Activated CD4-positive, alpha-beta memory T cell treated with anti-CD3 and anti-CD28 coated beads for 36 hours (primary cell): ENCODE results near the gene MAMDC4. TPM values are rescaled to one million over a fixed set of nuclear protein-coding genes. Genes with fewer than 3 reads are reported as not detected.
"Not testable (repeated sequence)": the region's sequence is repeated elsewhere in the genome, so short reads cannot be mapped to it uniquely, and the experiment has no call there.

ENCODE experiments used
- CTCF ChIA-PET: fragments of 350-600 bp; sonication (Branson Sonifier 250); formaldehyde crosslinking; loops from one replicate; lab custom pipeline; 2021; ENCODE audit warnings: antibody characterized with exemption, inconsistent platforms; lab: Charles Lee
- POLR2A ChIA-PET: fragments of 350-600 bp; sonication (Branson Sonifier 250); formaldehyde crosslinking; loops from one replicate; lab custom pipeline; 2021; ENCODE audit warnings: antibody characterized with exemption; lab: Charles Lee
- DNase-seq: peaks from one replicate; pipeline ENCODE4 v3.0.0-alpha.2; 2020
- H3K27ac Mint-ChIP-seq: one replicate; pipeline ENCODE4 v1.8.0; 2021; ENCODE audit warnings: mixed read lengths
- H3K27me3 Mint-ChIP-seq: one replicate; pipeline ENCODE4 v1.8.0; 2021; ENCODE audit warnings: mixed read lengths
- H3K36me3 Mint-ChIP-seq: one replicate; pipeline ENCODE4 v1.8.0; 2021; ENCODE audit warnings: mixed read lengths
- H3K4me1 Mint-ChIP-seq: one replicate; pipeline ENCODE4 v1.8.0; 2021; ENCODE audit warnings: low read depth, mixed read lengths
- H3K4me3 Mint-ChIP-seq: one replicate; pipeline ENCODE4 v1.8.0; 2021; ENCODE audit warnings: mild to moderate bottlenecking, mixed read lengths
- H3K9me3 Mint-ChIP-seq: one replicate; pipeline ENCODE4 v1.8.0; 2021; ENCODE audit warnings: mixed read lengths
- intact Hi-C: fragments of 100-400 bp; cut with micrococcal nuclease; formaldehyde crosslinking; loops from one replicate; pipeline ENCODE4 v1.15.1; 2023
- total RNA-seq, 2 experiments: library from RNA; stranded (reverse); gene quantifications; one replicate each; pipeline ENCODE4 v1.2.3, GENCODE V29; 2021

Gene MAMDC4
- total RNA-seq, 2 experiments from 2014 or later: 13.0 to 14.3 TPM

DNA sequence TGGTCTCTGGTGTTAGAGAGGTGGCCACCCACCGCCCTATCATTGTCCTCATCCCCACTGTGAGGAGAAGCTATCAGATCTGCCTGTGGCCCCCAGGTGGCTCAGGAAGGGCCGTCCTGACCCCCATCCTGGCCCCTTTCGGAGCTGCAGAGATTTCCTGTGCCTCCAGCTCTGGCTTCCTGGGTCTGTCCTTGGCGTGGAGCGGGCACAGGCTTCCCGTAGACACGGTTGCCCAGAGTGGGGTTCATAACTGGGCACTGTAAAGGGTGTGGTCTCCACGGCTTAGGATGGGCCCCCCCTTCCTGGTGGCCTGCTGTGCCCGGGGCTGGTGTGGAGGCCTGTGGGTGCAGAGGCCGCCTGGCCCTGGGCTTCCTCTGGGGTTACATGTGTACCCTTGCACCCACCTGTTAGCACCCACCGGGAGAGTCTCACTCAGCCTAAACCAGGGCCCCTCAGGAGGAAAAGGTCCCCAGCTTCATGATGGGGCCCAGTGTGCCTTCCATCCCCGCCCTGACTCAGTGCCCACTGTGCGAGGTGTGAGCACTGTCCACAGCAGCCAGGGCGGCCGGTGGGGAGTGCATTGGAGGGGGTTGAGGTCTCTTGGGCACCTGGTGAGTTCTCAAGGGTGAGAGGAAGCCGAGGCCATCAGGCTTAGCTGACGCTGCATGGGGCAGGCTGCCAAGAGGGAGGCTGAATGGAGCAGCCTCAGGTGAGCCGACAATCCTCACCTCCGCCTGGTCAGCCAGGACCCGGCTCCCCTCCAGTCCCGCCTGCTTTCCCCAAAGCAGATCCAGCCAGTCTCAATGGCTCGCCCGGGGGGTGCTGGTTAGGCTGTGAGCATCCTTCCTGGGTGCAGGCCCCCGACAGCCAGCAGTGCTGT lies 25.2 kb upstream of the MAMDC4 start:
- Mint-ChIP-seq H3K27me3 (no peaks in the 10 kb centered on the region), H3K9me3 (no peaks in the 10 kb centered on the region), H3K4me1 (no peaks in the 10 kb centered on the region), H3K4me3 (no peak overlapping the region), H3K27ac (no peak overlapping the region), H3K36me3 (peaks cover 20% of the 10 kb centered on the region)
- ChIA-PET CTCF (interaction anchor here (0.6 to 1.1 kb wide), 2 partner anchors 15 to 313 kb away, joined by 3 read pairs; partner anchors contain the start of gene AJM1), POLR2A (no interaction called here)
- no peak for DNase-seq
- intact Hi-C loops: no loop called here

- intact Hi-C loops: no loop called here
- Mint-ChIP-seq H3K36me3 (peaks cover 20% of the 10 kb centered on the region), H3K4me3 (no peak overlapping the region), H3K4me1 (no peaks in the 10 kb centered on the region), H3K27me3 (no peaks in the 10 kb centered on the region), H3K9me3 (no peaks in the 10 kb centered on the region), H3K27ac (no peak overlapping the region)
- ChIA-PET POLR2A (no interaction called here), CTCF (no interaction called here)
- DNase-seq: no peak
Observed at GRCh38 chr9:136827794-136828473, 24.2 kb upstream of the MAMDC4 start.

DNA sequence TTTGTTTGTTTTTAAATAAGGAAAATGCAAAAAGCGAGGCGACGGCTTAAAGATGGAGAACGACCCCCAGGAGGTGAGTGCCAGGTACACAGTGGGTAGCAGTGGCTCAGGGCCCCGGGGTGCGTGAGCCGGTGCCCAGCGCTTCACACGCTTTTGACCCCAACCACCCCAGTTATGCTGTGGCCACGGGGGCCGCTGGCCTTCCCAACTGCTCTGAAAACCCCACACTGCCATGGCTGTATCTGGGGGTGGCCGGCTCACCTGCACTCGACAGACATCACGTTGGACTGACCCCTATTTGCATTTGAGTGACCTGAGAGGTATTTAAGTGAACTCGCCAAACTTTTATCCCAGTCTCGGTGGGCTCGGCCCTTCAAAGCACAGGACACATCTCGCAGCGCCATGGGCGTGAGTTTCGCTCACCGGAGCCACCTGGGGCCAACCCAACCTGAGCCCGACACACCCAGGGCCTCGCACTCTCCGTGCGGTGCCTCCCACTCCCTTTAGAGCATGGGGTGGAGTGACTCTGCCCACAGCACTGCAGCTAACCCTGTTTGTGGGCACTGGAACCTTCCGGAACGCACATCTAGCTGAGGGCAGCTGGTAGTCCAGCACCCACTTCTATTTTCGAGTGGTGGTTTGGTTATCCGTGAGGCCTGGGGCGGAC lies 23.5 kb upstream of the MAMDC4 start:
- intact Hi-C loops: no loop called here

DNA sequence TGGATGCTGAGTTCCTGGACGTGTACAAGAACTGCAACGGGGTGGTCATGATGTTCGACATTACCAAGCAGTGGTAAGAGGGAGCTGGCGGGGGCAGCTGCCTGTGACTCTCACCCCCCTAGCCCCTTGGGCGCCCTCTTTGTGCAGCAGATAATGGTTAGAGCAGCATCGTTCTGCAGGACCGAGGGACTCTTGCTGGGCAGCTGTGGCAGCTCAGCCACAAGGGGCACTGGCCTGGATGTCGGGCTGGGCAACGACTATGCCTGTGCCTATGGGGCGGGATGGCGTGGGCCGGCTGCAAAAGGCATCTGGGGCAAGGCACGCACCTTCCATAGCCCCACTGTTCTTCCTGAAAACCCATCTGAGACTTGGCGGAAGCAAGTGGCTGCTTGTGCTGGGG lies 22.7 kb upstream of the MAMDC4 start:
- Mint-ChIP-seq H3K4me1 (no peaks in the 10 kb centered on the region), H3K27me3 (no peaks in the 10 kb centered on the region), H3K9me3 (no peaks in the 10 kb centered on the region), H3K27ac (no peak overlapping the region), H3K36me3 (peaks cover 18% of the 10 kb centered on the region), H3K4me3 (no peak overlapping the region)
- DNase-seq: no peak
- ChIA-PET POLR2A (no interaction called here), CTCF (interaction anchor here (1.3 kb wide), 1 partner anchor 13 kb away, joined by 5 read pairs; the partner anchor contains the start of gene AJM1)
- intact Hi-C loops: no loop called here

More for the DNA sequence above, 23.5 kb upstream of the MAMDC4 start:
- Mint-ChIP-seq H3K4me1 (no peaks in the 10 kb centered on the region), H3K9me3 (no peaks in the 10 kb centered on the region), H3K27ac (no peak overlapping the region), H3K27me3 (no peaks in the 10 kb centered on the region), H3K4me3 (no peak overlapping the region), H3K36me3 (peaks cover 20% of the 10 kb centered on the region)
- POLR2A ChIA-PET: no interaction called here
- CTCF ChIA-PET: interaction anchor here (1.3 kb wide), 1 partner anchor 14 kb away, joined by 5 read pairs; the partner anchor contains the start of gene AJM1
- DNase-seq: no peak

- H3K36me3 Mint-ChIP-seq: peaks cover 18% of the 10 kb centered on the region
- H3K9me3 Mint-ChIP-seq: no peaks in the 10 kb centered on the region
- no peak for DNase-seq
- POLR2A ChIA-PET: no interaction called here
- no peaks in the 10 kb centered on the region for H3K4me1 Mint-ChIP-seq
- CTCF ChIA-PET: interaction anchor here (1.3 kb wide), 1 partner anchor 12 kb away, joined by 5 read pairs; the partner anchor contains the start of gene AJM1
- intact Hi-C loops: no loop called here
- no peak overlapping the region for H3K27ac Mint-ChIP-seq
- no peak overlapping the region for H3K4me3 Mint-ChIP-seq
- no peaks in the 10 kb centered on the region for H3K27me3 Mint-ChIP-seq
Observed at GRCh38 chr9:136829981-136830885, 21.9 kb upstream of the MAMDC4 start.

- ChIA-PET POLR2A (no interaction called here), CTCF (interaction anchor here (1.2 kb wide), 1 partner anchor 11 kb away, joined by 4 read pairs; the partner anchor contains the start of gene AJM1)
- Mint-ChIP-seq H3K4me1 (no peaks in the 10 kb centered on the region), H3K4me3 (no peak overlapping the region), H3K27ac (no peak overlapping the region), H3K27me3 (no peaks in the 10 kb centered on the region), H3K36me3 (peaks cover 11% of the 10 kb centered on the region), H3K9me3 (no peaks in the 10 kb centered on the region)
- no peak for DNase-seq
- intact Hi-C loops: no loop called here
Observed at GRCh38 chr9:136831002-136831719, 21.0 kb upstream of the MAMDC4 start.

GRCh38 chr9:136831720-136832104 lies 20.4 kb upstream of the MAMDC4 start:
- H3K9me3 Mint-ChIP-seq: no peaks in the 10 kb centered on the region
- ChIA-PET POLR2A (no interaction called here), CTCF (interaction anchor here (1.2 kb wide), 1 partner anchor 10 kb away, joined by 4 read pairs; the partner anchor contains the start of gene AJM1)
- no peak overlapping the region for H3K4me3 Mint-ChIP-seq
- no peak overlapping the region for H3K27ac Mint-ChIP-seq
- peaks cover 11% of the 10 kb centered on the region for H3K36me3 Mint-ChIP-seq
- DNase-seq: no peak
- intact Hi-C loops: no loop called here
- H3K27me3 Mint-ChIP-seq: no peaks in the 10 kb centered on the region
- no peaks in the 10 kb centered on the region for H3K4me1 Mint-ChIP-seq

- Mint-ChIP-seq H3K4me3 (no peak overlapping the region), H3K9me3 (no peaks in the 10 kb centered on the region), H3K36me3 (peaks cover 11% of the 10 kb centered on the region), H3K27me3 (no peaks in the 10 kb centered on the region), H3K4me1 (no peaks in the 10 kb centered on the region), H3K27ac (no peak overlapping the region)
- intact Hi-C loops: no loop called here
- CTCF ChIA-PET: interaction anchor here (1.2 kb wide), 1 partner anchor 9 kb away, joined by 4 read pairs; the partner anchor contains the start of gene AJM1
- DNase-seq: no peak
- POLR2A ChIA-PET: no interaction called here
Observed at GRCh38 chr9:136832581-136832980, 19.6 kb upstream of the MAMDC4 start.

GRCh38 chr9:136833381-136834048 lies 18.6 kb upstream of the MAMDC4 start:
- H3K4me1 Mint-ChIP-seq, DNase-seq, H3K27ac Mint-ChIP-seq, H3K27me3 Mint-ChIP-seq, H3K4me3 Mint-ChIP-seq, intact Hi-C loops, H3K9me3 Mint-ChIP-seq, CTCF ChIA-PET, POLR2A ChIA-PET: not testable (repeated sequence)
- H3K36me3 Mint-ChIP-seq: peaks cover 11% of the 10 kb centered on the region

DNA sequence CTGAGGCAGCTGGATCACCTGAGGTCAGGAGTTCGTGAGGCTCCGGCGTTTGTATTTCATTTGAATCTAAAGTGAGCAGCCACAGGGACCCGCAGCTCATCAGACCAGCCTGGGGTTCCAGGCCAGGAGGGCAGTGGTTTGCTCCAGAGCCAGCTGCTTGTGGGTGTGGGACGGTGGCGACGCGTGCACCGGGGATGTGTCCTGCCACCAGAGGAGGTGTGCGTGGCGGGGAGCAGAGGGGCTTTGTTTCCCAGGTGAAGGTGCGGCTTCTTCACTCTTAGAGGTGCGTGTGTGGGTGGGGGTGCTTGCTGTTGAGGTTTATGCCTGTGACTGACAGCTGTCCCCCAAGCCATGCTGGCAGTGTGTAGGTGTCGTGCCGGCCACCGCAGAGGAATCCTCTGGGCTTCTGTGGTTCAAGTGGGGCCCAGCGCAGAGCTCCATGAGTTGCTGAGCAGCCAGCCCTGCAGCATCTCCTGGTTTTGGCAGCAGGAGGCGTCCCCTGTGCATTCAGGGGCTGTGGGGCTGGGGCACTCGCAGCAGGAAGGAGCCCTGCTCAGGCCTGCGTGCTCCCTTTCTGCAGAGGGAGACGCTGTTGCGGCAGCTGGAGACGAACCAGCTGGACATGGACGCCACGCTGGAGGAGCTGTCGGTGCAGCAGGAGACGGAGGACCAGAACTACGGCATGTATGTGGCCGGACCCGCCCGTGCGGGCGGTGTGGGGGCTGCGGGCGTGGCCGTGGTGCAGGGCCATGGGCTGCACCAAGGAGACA lies 16.8 kb upstream of the MAMDC4 start:
- Mint-ChIP-seq H3K9me3 (no peaks in the 10 kb centered on the region), H3K4me3 (no peak overlapping the region), H3K4me1 (peaks cover 3% of the 10 kb centered on the region), H3K36me3 (peaks cover 9% of the 10 kb centered on the region), H3K27ac (no peak overlapping the region), H3K27me3 (no peaks in the 10 kb centered on the region)
- no peak for DNase-seq
- intact Hi-C loops: no loop called here
- CTCF ChIA-PET: no interaction called here
- POLR2A ChIA-PET: interaction anchor here (0.6 to 0.9 kb wide), 2 partner anchors 20 to 40 kb away, joined by 4 read pairs; no protein-coding TSS in a partner anchor
